ENCODE measurements around the gene GALNT2.

The GALNT2 gene

GRCh38 chr1:230224101-230224960 is 157.3 kb downstream of the GALNT2 start:
- H3K27ac ChIP-seq, result no peak overlapping the region
- TF ChIP-seq CTCF (IDR thresholded peaks at IDR 0.05) (no peak), ZFX (IDR thresholded peaks at IDR 0.05; ENCODE audit: borderline replicate concordance) (no peak)

- TF ChIP-seq CTCF (IDR thresholded peaks at IDR 0.05) (no peak), ZFX (IDR thresholded peaks at IDR 0.05; ENCODE audit: borderline replicate concordance) (no peak)
- no peak overlapping the region for H3K27ac ChIP-seq
Measured at GRCh38 chr1:230226007-230226800, 159.2 kb downstream of the GALNT2 start.

- no peak overlapping the region for H3K27ac ChIP-seq
- TF ChIP-seq ZFX (IDR thresholded peaks at IDR 0.05; ENCODE audit: borderline replicate concordance) (no peak), CTCF (IDR thresholded peaks at IDR 0.05) (no peak)
Measured at GRCh38 chr1:230226814-230227213, 159.8 kb downstream of the GALNT2 start.

- TF ChIP-seq ZFX (IDR thresholded peaks at IDR 0.05; ENCODE audit: borderline replicate concordance), result no peak
- no peak for TF ChIP-seq CTCF (IDR thresholded peaks at IDR 0.05)
- no peak overlapping the region for H3K27ac ChIP-seq
Measured at GRCh38 chr1:230228236-230228897, 161.3 kb downstream of the GALNT2 start.

GRCh38 chr1:230230273-230230672 is 163.2 kb downstream of the GALNT2 start:
- H3K27ac ChIP-seq, result no peak overlapping the region
- no peak for TF ChIP-seq ZFX (IDR thresholded peaks at IDR 0.05; ENCODE audit: borderline replicate concordance)
- TF ChIP-seq CTCF (IDR thresholded peaks at IDR 0.05), result no peak

DNA sequence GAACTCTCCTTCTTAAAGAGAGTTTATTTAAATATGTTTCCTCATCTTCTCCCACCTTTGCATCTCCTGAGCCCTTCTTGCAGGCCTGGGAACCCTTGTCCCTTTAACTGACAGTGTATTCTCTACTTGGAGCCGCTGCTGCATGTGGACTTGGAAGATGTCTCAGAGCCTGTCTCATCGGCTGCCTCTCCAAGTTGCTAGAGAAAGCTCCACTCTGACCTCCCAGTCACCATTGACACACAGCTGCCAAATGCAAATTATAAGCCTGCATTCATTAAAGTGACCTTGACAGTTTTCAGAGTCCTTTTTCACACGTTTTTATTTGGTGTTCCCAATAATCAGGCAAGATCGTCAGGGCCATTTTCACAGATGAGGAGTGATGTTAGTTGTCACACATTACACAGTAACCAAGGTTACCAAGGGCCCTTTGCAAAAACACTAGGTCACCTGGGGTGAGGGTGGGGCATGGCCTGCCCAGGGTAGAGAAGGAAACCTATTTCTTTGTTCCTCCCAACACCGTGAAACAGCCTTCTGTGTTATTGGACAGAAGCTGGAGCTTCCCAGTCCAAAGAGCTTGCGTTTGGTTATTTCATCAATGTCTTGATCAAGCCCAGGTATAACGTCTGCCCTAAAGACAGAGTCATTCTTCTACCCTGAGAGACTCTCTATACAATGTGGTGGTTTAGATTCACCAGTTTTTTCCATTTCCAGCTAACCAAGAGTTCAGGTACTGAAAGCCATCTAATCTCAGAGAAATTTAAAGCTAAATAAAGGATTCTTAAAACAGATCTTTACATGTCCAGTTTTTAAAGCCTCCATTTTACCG is 164.1 kb downstream of the GALNT2 start:
- no peak overlapping the region for H3K27ac ChIP-seq
- TF ChIP-seq CTCF (IDR thresholded peaks at IDR 0.05), result no peak
- no peak for TF ChIP-seq ZFX (IDR thresholded peaks at IDR 0.05; ENCODE audit: borderline replicate concordance)
